ENCODE measurements around the gene GOLGA2.

DNA sequence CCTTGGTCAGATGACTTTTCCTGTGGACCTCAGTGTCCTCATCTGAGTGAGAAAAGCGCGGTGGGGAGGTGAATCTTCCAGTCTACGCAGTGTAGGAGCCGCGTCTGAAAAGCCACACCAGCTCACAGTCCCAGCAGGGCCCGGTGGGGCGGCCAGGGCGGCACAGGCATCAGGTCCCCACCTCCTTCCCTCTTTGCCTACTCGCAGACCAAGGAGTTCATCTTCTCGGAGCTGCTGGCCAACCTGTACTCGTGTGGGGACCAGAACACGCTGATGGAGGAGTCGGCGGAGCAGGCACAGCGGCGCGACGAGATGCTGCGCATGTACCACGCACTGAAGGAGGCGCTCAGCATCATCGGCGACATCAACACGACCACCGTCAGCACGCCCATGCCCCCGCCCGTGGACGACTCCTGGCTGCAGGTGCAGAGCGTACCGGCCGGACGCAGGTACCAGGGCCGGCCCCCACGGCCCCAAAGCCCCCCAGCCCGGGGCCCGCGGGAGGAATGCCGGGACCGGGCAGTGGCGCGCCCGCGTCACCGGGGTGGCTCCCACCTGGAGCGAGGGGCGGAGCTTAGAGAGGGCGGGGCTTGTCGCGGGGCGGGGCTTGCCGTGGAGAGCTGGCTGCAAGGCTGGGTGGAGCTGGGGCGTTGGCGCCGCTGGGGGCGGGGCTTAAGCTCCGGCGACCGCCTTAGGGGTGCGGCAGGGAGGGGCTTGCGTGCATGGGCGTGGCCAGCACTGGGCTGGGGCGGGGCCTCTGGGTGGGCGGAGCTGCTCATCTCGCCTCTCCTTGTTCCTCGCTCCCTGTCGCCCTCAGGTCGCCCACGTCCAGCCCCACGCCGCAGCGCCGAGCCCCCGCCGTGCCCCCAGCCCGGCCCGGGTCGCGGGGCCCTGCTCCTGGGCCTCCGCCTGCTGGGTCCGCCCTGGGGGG is 25.6 kb downstream of the GOLGA2 start:
- TF ChIP-seq, protein P1, sequence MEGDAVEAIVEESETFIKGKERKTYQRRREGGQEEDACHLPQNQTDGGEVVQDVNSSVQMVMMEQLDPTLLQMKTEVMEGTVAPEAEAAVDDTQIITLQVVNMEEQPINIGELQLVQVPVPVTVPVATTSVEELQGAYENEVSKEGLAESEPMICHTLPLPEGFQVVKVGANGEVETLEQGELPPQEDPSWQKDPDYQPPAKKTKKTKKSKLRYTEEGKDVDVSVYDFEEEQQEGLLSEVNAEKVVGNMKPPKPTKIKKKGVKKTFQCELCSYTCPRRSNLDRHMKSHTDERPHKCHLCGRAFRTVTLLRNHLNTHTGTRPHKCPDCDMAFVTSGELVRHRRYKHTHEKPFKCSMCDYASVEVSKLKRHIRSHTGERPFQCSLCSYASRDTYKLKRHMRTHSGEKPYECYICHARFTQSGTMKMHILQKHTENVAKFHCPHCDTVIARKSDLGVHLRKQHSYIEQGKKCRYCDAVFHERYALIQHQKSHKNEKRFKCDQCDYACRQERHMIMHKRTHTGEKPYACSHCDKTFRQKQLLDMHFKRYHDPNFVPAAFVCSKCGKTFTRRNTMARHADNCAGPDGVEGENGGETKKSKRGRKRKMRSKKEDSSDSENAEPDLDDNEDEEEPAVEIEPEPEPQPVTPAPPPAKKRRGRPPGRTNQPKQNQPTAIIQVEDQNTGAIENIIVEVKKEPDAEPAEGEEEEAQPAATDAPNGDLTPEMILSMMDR (IDR thresholded peaks at IDR 0.05), result no peak
- TF ChIP-seq POLR2A (IDR thresholded peaks at IDR 0.05) (no peak), EP300 (IDR thresholded peaks at IDR 0.05) (no peak), POLR2AphosphoS5 (IDR thresholded peaks at IDR 0.05) (no peak)

All from upper lobe of left lung (tissue), 4 donors.